Measurements from ENCODE around the gene BCL11A. TPM values are rescaled to one million over a fixed set of nuclear protein-coding genes. Genes with fewer than 3 reads are reported as not detected.

BCL11A gene
- polyA plus RNA-seq, 2 of the 4 experiments (the other 2 are of a cell fraction) = 0.12 to 0.13 TPM

GRCh38 chr2:60586081-60586480 lies 32.6 kb upstream of the BCL11A start:
- TF ChIP-seq EP300 (IDR thresholded peaks at IDR 0.05) (no peak), POLR2A (IDR thresholded peaks at IDR 0.05; ENCODE audit: low read length) (no peak), FOSL2 (IDR thresholded peaks at IDR 0.05) (no peak), FOSL2 (CRISPR knock-in tag; IDR thresholded peaks at IDR 0.05) (no peak), NR3C1 (IDR thresholded peaks at IDR 0.05) (no peak), RNF2 (IDR thresholded peaks at IDR 0.05; ENCODE audit: borderline replicate concordance, low read depth) (no peak), HES2 (IDR thresholded peaks at IDR 0.05) (no peak)
- DNase-seq (ENCODE audit: low read depth in 1 of 2, low spot score in 1 of 2) = no peak
- no peak overlapping the region for H3K4me3 ChIP-seq
- POLR2A ChIA-PET = no interaction called here
- no peak for FAIRE-seq
- H3K4me1 ChIP-seq = no peaks in the 10 kb centered on the region
- WGBS (ENCODE audit: missing lambda C conversion rate) = 29% methylated on average over 6 of the region's 6 CpGs
- H3K27ac ChIP-seq = no peak overlapping the region
- no peaks in the 10 kb centered on the region for H3K9me3 ChIP-seq
- no peak overlapping the region for H3K4me2 ChIP-seq
- CTCF ChIA-PET = interaction anchor here (1.4 to 1.9 kb wide), 3 partner anchors 9 to 88 kb away, joined by 3 to 8 read pairs (median 4); no protein-coding TSS in a partner anchor
- ATAC-seq = no peak

GRCh38 chr2:60585276-60585675 lies 31.8 kb upstream of the BCL11A start:
- no peak for ATAC-seq
- WGBS (ENCODE audit: missing lambda C conversion rate) = 72% methylated on average over 25 of the region's 25 CpGs
- CTCF ChIA-PET = interaction anchor here (0.6 to 1.9 kb wide), 4 partner anchors 10 to 35 kb away, joined by 3 to 5 read pairs (median 4); no protein-coding TSS in a partner anchor
- POLR2A ChIA-PET = no interaction called here
- H3K9me3 ChIP-seq = no peaks in the 10 kb centered on the region
- no peak overlapping the region for H3K4me2 ChIP-seq
- FAIRE-seq = no peak
- H3K4me1 ChIP-seq = no peaks in the 10 kb centered on the region
- TF ChIP-seq HMGXB4 (CRISPR knock-in tag; IDR thresholded peaks at IDR 0.05; ENCODE audit: borderline replicate concordance) (no peak), ATOH8 (CRISPR knock-in tag; IDR thresholded peaks at IDR 0.05; ENCODE audit: low read depth) (no peak), HDAC2 (IDR thresholded peaks at IDR 0.05) (no peak), POLR2A (IDR thresholded peaks at IDR 0.05; ENCODE audit: low read length) (no peak), FOXS1 (CRISPR knock-in tag; IDR thresholded peaks at IDR 0.05) (no peak), HOXB5 (CRISPR knock-in tag; IDR thresholded peaks at IDR 0.05) (no peak), TP53 (CRISPR knock-in tag; IDR thresholded peaks at IDR 0.05) (no peak), CHD2 (IDR thresholded peaks at IDR 0.05; ENCODE audit: low read length, partially characterized antibody) (no peak), KDM5A (IDR thresholded peaks at IDR 0.05) (no peak), CBX2 (IDR thresholded peaks at IDR 0.05; ENCODE audit: borderline replicate concordance, low read depth) (no peak)
- no peak for DNase-seq (ENCODE audit: low read depth in 1 of 2, low spot score in 1 of 2)
- H3K27ac ChIP-seq = no peak overlapping the region
- H3K4me3 ChIP-seq = no peak overlapping the region

GRCh38 chr2:60583604-60584003 lies 30.1 kb upstream of the BCL11A start:
- ATAC-seq (no peak), DNase-seq (ENCODE audit: low read depth in 1 of 2, low spot score in 1 of 2) (no peak), FAIRE-seq (no peak)
- H3K4me2 ChIP-seq = no peak overlapping the region
- POLR2A ChIA-PET = no interaction called here
- H3K9me3 ChIP-seq = no peaks in the 10 kb centered on the region
- no peak overlapping the region for H3K27ac ChIP-seq
- H3K4me1 ChIP-seq = no peaks in the 10 kb centered on the region
- 9% methylated on average over 5 of the region's 5 CpGs for WGBS (ENCODE audit: missing lambda C conversion rate)
- CTCF ChIA-PET = interaction anchor here (2.4 to 3.0 kb wide), 5 partner anchors 13 to 1282 kb away, joined by 9 to 69 read pairs (median 22); no protein-coding TSS in a partner anchor
- H3K4me3 ChIP-seq = no peak overlapping the region
- no peak for TF ChIP-seq NFE2L2 (conservative IDR thresholded peaks at IDR 0.05; ENCODE audit: low read length)
- no peak for TF ChIP-seq NPAS2 (CRISPR knock-in tag; IDR thresholded peaks at IDR 0.05; ENCODE audit: borderline replicate concordance)
- TF ChIP-seq HOXB13 (CRISPR knock-in tag; IDR thresholded peaks at IDR 0.05; ENCODE audit: low read depth) = no peak
- no peak for TF ChIP-seq HES2 (IDR thresholded peaks at IDR 0.05)
- no peak for TF ChIP-seq RFX5 (IDR thresholded peaks at IDR 0.05)
- no peak for TF ChIP-seq CEBPB (IDR thresholded peaks at IDR 0.05)
- no peak for TF ChIP-seq CTCF (IDR thresholded peaks at IDR 0.05)
- no peak for TF ChIP-seq HEYL (CRISPR knock-in tag; IDR thresholded peaks at IDR 0.05)
- TF ChIP-seq MAX (IDR thresholded peaks at IDR 0.05) = no peak
- no peak for TF ChIP-seq MAFK (IDR thresholded peaks at IDR 0.05; ENCODE audit: partially characterized antibody)
- TF ChIP-seq HMGXB4 (CRISPR knock-in tag; IDR thresholded peaks at IDR 0.05; ENCODE audit: borderline replicate concordance) = no peak
- no peak for TF ChIP-seq RCOR1 (IDR thresholded peaks at IDR 0.05; ENCODE audit: low read depth, low read length)
